ENCODE results near the gene RAP1A. TPM values are rescaled to one million over a fixed set of nuclear protein-coding genes. Genes with fewer than 3 reads are reported as not detected.

Gene RAP1A
- total and polyA plus RNA-seq, 2 donors (not counting 3 experiments of a cell fraction or from before 2014, with no cell fraction given) = 17.8 to 56.4 TPM

GRCh38 chr1:111598544-111598943, 21.0 kb upstream of the RAP1A start:
- no peak overlapping the region for H3K9ac ChIP-seq (replicated peaks; ENCODE audit: extremely low read depth, insufficient read depth, low read length)
- POLR2A ChIA-PET = no interaction called here
- TF ChIP-seq GATA2 (IDR thresholded peaks at IDR 0.05; ENCODE audit: insufficient read depth, insufficient read length, low read depth, low read length) = no peak
- no peak for TF ChIP-seq FOS (IDR thresholded peaks at IDR 0.05; ENCODE audit: borderline replicate concordance, insufficient read depth, low read length)
- TF ChIP-seq MAX (IDR thresholded peaks at IDR 0.05; ENCODE audit: insufficient read depth, insufficient read length) = no peak
- no peak for TF ChIP-seq POLR2AphosphoS5 (IDR thresholded peaks at IDR 0.05; ENCODE audit: insufficient read depth, low read depth, low read length)
- no peak for TF ChIP-seq MYC (IDR thresholded peaks at IDR 0.05; ENCODE audit: low read depth, low read length)
- no peak for TF ChIP-seq JUN (IDR thresholded peaks at IDR 0.05; ENCODE audit: borderline replicate concordance, insufficient read depth, insufficient read length, low read depth)
- no peak for TF ChIP-seq POLR2A (IDR thresholded peaks at IDR 0.05; ENCODE audit: low read depth, low read length)
- TF ChIP-seq CTCF (IDR thresholded peaks at IDR 0.05; ENCODE audit: extremely low read depth in 1 of 2, insufficient read depth in 1 of 2, low read depth in 1 of 2, low read length in 2 of 2) = no peak
- no peak for TF ChIP-seq EZH2 (IDR thresholded peaks at IDR 0.05; ENCODE audit: borderline replicate concordance, low read depth, low read length, severe bottlenecking)

More at GRCh38 chr1:111598544-111598943, 21.0 kb upstream of the RAP1A start:
- Histone ChIP-seq H3K4me2 (ENCODE audit: insufficient read depth, low read length) (no peak overlapping the region), H2AFZ (ENCODE audit: low read depth, low read length) (no peak overlapping the region), H3K79me2 (ENCODE audit: control insufficient read depth, insufficient read depth, low read length) (no peaks in the 10 kb centered on the region), H3K27ac (ENCODE audit: insufficient read depth, low read depth, low read length) (no peak overlapping the region), H3K27me3 (ENCODE audit: control insufficient read depth in 2 of 2, insufficient read depth in 2 of 2, low read length in 2 of 2) (peaks cover 9 to 17% of the 10 kb centered on the region in 2 experiments), H3K36me3 (ENCODE audit: control insufficient read depth in 2 of 2, extremely low read depth in 1 of 2, insufficient read depth in 2 of 2, low read length in 2 of 2) (no peaks in the 10 kb centered on the region), H3K4me3 (replicated peaks in 1 of 3; ENCODE audit: insufficient read depth in 1 of 3, low read depth in 1 of 3, low read length in 3 of 3) (no peak overlapping the region), H4K20me1 (replicated peaks; ENCODE audit: control insufficient read depth, extremely low read depth, insufficient read depth, low read length) (no peaks in the 10 kb centered on the region), H3K9me1 (replicated peaks; ENCODE audit: control insufficient read depth, extremely low read depth, insufficient read depth, low read length) (no peaks in the 10 kb centered on the region), H3K9me3 (replicated peaks; ENCODE audit: control insufficient read depth, insufficient read depth, low read length) (no peaks in the 10 kb centered on the region), H3K4me1 (ENCODE audit: control insufficient read depth, extremely low read depth, insufficient read depth, low read length) (no peaks in the 10 kb centered on the region)
- no peak for FAIRE-seq
- CTCF ChIA-PET = no interaction called here
- intact Hi-C loops (cut with micrococcal nuclease) = no loop called here
- dilution Hi-C loops (cut with MboI; ENCODE audit: extremely low pct_ligation_motif_present, low sequenced_read_pairs) = no loop called here
- no TSS peak for BruUV-seq (replicated peaks)
- no peak for DNase-seq (ENCODE audit: low read depth, low spot score)
